ENCODE results near the gene PSORS1C2. TPM values are rescaled to one million over a fixed set of nuclear protein-coding genes. Genes with fewer than 3 reads are reported as not detected.

Gene PSORS1C2
- total RNA-seq, 1 donor from 2014 or later = 0.38 TPM

DNA sequence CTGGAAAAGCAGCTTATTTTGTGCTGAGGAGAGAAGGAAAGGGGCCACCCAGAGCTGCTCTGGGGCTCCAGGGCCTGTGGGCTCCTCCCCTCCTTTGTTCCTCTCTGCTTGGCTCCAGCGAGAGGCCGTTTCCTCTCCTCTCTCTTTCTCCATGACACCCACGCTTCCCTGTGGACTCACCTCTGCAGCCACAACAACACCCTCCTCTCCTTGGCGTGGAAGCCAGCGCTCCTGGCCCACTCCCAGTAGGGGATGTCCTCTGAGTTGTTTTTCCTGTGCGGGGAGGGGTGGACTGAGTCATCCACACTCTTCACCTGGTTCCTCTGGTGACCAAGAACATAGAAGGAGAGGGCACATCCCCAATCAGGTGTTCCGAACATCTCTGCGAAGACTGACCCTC, 13.7 kb downstream of the PSORS1C2 start:
- H3K27ac Mint-ChIP-seq (ENCODE audit: unreplicated experiment) = no peak overlapping the region
- DNase-seq (ENCODE audit: low spot score) = no peak

GRCh38 chr6:31122791-31123706, 15.8 kb downstream of the PSORS1C2 start:
- no peak overlapping the region for H3K27ac Mint-ChIP-seq (ENCODE audit: unreplicated experiment)
- no peak overlapping the region for H3K4me3 Mint-ChIP-seq (ENCODE audit: unreplicated experiment)
- H3K9me3 Mint-ChIP-seq (ENCODE audit: unreplicated experiment) = no peaks in the 10 kb centered on the region
- H3K27me3 Mint-ChIP-seq (ENCODE audit: unreplicated experiment) = peaks cover 4% of the 10 kb centered on the region
- peaks cover 10% of the 10 kb centered on the region for H3K4me1 Mint-ChIP-seq (ENCODE audit: unreplicated experiment)
- DNase-seq (ENCODE audit: low spot score) = no peak
- no peaks in the 10 kb centered on the region for H3K36me3 Mint-ChIP-seq (ENCODE audit: low read depth, unreplicated experiment)
- no peak for TF ChIP-seq CTCF (IDR thresholded peaks at IDR 0.05; ENCODE audit: unreplicated experiment)

More for the DNA sequence above, 13.7 kb downstream of the PSORS1C2 start:
- H3K9me3 Mint-ChIP-seq (ENCODE audit: unreplicated experiment) = no peaks in the 10 kb centered on the region
- TF ChIP-seq CTCF (IDR thresholded peaks at IDR 0.05; ENCODE audit: unreplicated experiment) = no peak
- no peaks in the 10 kb centered on the region for H3K36me3 Mint-ChIP-seq (ENCODE audit: low read depth, unreplicated experiment)
- peaks cover 10% of the 10 kb centered on the region for H3K4me1 Mint-ChIP-seq (ENCODE audit: unreplicated experiment)
- H3K4me3 Mint-ChIP-seq (ENCODE audit: unreplicated experiment) = no peak overlapping the region
- H3K27me3 Mint-ChIP-seq (ENCODE audit: unreplicated experiment) = peaks cover 6% of the 10 kb centered on the region

GRCh38 chr6:31121131-31121790, 17.6 kb downstream of the PSORS1C2 start:
- DNase-seq (ENCODE audit: low spot score) = no peak
- H3K27me3 Mint-ChIP-seq (ENCODE audit: unreplicated experiment) = peaks cover 6% of the 10 kb centered on the region
- no peaks in the 10 kb centered on the region for H3K9me3 Mint-ChIP-seq (ENCODE audit: unreplicated experiment)
- no peak overlapping the region for H3K27ac Mint-ChIP-seq (ENCODE audit: unreplicated experiment)
- TF ChIP-seq CTCF (IDR thresholded peaks at IDR 0.05; ENCODE audit: unreplicated experiment) = no peak
- H3K4me3 Mint-ChIP-seq (ENCODE audit: unreplicated experiment) = no peak overlapping the region
- H3K36me3 Mint-ChIP-seq (ENCODE audit: low read depth, unreplicated experiment) = no peaks in the 10 kb centered on the region
- H3K4me1 Mint-ChIP-seq (ENCODE audit: unreplicated experiment) = peaks cover 10% of the 10 kb centered on the region

GRCh38 chr6:31120151-31120915, 18.5 kb downstream of the PSORS1C2 start, which contains the start of gene CDSN:
Gene CDSN, minus strand, starts transcription at chr6:31120446. Its CDS starts 27 bp downstream, at chr6:31120419.
- Mint-ChIP-seq H3K4me1 (ENCODE audit: unreplicated experiment) (peaks cover 7% of the 10 kb centered on the region), H3K4me3 (ENCODE audit: unreplicated experiment) (no peak within 1 kb of the TSS), H3K36me3 (ENCODE audit: low read depth, unreplicated experiment) (no peaks in the 10 kb centered on the region), H3K27ac (ENCODE audit: unreplicated experiment) (no peak within 1 kb of the TSS), H3K9me3 (ENCODE audit: unreplicated experiment) (no peaks in the 10 kb centered on the region), H3K27me3 (ENCODE audit: unreplicated experiment) (peaks cover 11% of the 10 kb centered on the region)
- no peak for TF ChIP-seq CTCF (IDR thresholded peaks at IDR 0.05; ENCODE audit: unreplicated experiment)
- DNase-seq (ENCODE audit: low spot score) = no peak

Data from endothelial cell (in vitro differentiated cells).